Measurements from ENCODE around the gene ASB4.
"Not testable (repeated sequence)": the region's sequence is repeated elsewhere in the genome, so short reads cannot be mapped to it uniquely, and the experiment has no call there.

Gene ASB4

DNA sequence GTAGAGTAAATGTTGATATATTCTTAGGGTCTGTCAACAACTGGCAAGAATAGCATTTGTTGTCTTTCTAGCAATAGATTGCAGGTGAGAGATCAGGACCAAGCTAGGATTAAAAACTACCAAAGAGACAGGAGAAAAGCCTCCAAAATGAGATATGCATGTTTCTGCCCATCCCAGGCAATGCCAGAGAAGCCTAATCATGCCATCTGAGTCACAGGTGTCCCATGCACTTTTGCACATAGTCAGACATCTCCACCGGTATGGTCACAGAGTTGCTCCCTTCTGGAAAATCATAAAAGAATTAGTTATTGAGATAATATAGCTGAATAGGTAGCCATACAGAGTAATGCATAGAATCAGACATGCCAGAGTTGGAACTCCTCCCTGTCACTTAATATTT lies 59.9 kb downstream of the ASB4 start:
- H3K9ac ChIP-seq (ENCODE audit: low read depth, low read length): no peak overlapping the region

DNA sequence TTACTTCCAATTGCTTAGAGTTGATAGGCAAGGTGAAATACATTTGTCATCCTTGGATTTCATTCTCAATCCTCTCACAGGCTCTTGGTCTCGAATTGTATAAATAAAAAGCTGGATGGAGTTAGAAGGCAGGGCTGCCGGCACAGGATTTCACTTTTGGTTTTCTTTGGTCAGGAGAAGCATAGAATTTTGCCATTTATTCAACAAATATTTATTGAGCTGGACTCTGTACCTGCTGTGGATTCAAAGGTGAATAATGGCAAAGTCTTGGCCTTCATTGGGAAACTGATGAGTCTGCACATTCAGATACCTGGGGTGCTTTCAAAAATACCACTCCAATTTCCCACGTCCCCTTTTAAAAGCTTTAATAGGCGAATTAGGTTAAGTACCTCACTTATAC lies 60.9 kb downstream of the ASB4 start:
- Histone ChIP-seq H3K36me3 (ENCODE audit: insufficient read depth, low read length) (no peaks in the 10 kb centered on the region), H3K4me1 (ENCODE audit: insufficient read depth, low read length) (no peaks in the 10 kb centered on the region; the same call in 1 of the 2 replicates), H3K9me3 (ENCODE audit: control insufficient read depth, insufficient read depth, low read length) (no peaks in the 10 kb centered on the region), H3K9ac (ENCODE audit: low read depth, low read length) (no peak overlapping the region)

More for the DNA sequence above, 59.9 kb downstream of the ASB4 start:
- Histone ChIP-seq H3K36me3 (ENCODE audit: insufficient read depth, low read length) (no peaks in the 10 kb centered on the region), H3K4me1 (ENCODE audit: insufficient read depth, low read length) (no peaks in the 10 kb centered on the region; the same call in 1 of the 2 replicates), H3K9me3 (ENCODE audit: control insufficient read depth, insufficient read depth, low read length) (no peaks in the 10 kb centered on the region)

DNA sequence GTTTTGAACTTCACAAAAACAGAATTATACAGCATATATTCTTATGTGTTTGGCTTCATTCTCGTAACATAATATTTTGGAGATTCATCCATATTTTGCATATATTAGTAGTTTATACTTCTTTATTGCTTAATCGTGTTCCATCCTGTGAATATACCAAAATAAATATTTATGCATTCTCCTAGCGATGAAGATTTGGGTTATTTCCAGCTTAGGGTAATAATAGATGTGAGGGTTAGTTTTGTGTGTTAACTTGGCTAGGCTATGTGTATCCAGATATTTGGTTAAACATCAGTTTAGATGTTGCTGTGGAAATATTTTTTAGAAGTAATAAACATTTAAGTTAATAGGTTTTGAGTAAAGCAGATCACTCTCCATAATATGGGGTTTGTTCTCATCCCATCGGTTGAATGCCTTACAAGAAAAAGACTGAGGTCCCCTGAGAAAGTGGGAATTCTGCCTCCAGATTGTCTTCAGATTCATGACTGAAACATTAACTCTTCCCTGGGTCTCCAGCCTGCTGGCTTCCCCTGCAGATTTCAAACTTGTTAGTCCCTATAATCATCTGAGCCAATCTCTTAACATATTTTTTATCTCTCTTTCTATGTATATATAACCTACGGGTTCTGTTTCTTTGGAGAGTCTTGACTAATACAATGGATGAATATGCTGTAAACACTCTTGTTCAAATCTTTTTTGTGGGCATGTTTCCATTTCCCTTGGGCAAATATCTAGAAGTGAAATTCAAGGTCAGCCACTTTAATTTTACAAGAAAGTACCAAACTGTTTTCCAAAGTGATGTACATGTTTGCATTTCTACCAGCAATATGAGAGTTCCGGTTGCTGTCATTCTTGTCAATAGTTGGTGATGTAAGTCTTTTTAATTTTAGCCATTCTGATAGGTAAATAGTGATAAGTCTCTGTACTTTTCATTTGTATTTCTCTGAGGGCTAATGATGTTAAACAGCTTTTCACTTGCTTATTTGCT lies 61.9 kb downstream of the ASB4 start:
- Histone ChIP-seq H3K9me3 (ENCODE audit: control insufficient read depth, insufficient read depth, low read length) (no peaks in the 10 kb centered on the region), H3K36me3 (ENCODE audit: insufficient read depth, low read length) (no peaks in the 10 kb centered on the region), H3K4me1 (ENCODE audit: insufficient read depth, low read length) (no peaks in the 10 kb centered on the region; the same call in 1 of the 2 replicates), H3K9ac (ENCODE audit: low read depth, low read length) (no peak overlapping the region)

DNA sequence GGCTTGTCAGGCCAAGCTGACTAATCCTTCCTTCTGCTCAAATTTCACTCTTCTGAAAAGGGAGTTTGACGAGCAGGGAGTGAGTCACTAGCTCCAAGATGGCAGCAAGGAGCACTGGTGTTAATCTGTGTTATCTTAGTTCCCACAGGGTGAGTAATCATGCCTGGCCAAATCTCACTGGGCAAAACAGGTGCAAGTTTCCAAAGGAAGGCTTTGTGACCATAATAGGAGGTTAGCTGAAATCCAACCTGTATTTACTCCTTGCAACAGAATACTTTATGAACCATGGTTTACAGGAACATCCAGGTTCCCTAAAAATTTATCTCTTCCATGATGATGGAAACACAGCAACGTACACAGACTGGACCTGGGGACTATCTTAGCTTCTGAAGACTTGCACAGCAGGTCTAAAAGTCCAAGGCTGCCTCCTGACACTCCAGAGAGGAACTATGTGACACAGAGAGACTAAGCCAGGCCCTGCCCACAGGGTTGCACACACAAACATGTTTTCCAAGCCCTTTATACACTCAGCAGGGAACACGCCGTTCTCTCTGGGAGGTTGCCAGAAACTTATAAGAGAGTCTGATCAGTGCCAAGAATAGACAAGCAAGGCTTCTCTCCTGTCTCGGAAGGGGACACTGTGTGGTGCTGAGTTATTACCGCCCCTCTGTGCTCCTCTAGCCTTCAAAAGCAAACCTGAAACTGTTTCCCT lies 64.2 kb downstream of the ASB4 start:
- no peaks in the 10 kb centered on the region; the same call in 1 of the 2 replicates for H3K4me1 ChIP-seq (ENCODE audit: insufficient read depth, low read length)
- H3K9me3 ChIP-seq (ENCODE audit: control insufficient read depth, insufficient read depth, low read length): no peaks in the 10 kb centered on the region
- no peaks in the 10 kb centered on the region for H3K36me3 ChIP-seq (ENCODE audit: insufficient read depth, low read length)
- H3K9ac ChIP-seq (ENCODE audit: low read depth, low read length): no peak overlapping the region

DNA sequence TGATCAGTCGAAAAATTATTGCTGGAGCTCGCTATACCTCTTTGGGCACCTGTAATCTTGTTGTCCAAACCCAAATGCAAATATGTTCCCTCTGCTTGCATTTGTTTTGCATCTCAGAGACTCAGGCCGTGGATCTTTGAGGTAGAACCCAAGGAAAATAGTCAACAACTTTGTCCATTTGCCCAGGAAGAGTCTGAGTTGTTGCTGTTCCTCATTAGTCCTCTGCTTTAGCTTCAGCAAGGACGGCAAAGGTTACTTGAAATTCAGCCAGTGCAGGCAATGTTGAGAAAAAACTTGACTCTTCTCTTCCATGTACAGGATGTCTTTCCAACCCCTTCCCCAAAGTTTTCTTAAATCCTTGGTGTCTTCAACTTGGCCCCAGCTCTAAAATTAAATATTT lies 64.8 kb downstream of the ASB4 start:
- Histone ChIP-seq H3K36me3 (ENCODE audit: insufficient read depth, low read length) (no peaks in the 10 kb centered on the region), H3K9me3 (ENCODE audit: control insufficient read depth, insufficient read depth, low read length) (no peaks in the 10 kb centered on the region), H3K4me1 (ENCODE audit: insufficient read depth, low read length) (no peaks in the 10 kb centered on the region; the same call in 1 of the 2 replicates), H3K9ac (ENCODE audit: low read depth, low read length) (no peak overlapping the region)

DNA sequence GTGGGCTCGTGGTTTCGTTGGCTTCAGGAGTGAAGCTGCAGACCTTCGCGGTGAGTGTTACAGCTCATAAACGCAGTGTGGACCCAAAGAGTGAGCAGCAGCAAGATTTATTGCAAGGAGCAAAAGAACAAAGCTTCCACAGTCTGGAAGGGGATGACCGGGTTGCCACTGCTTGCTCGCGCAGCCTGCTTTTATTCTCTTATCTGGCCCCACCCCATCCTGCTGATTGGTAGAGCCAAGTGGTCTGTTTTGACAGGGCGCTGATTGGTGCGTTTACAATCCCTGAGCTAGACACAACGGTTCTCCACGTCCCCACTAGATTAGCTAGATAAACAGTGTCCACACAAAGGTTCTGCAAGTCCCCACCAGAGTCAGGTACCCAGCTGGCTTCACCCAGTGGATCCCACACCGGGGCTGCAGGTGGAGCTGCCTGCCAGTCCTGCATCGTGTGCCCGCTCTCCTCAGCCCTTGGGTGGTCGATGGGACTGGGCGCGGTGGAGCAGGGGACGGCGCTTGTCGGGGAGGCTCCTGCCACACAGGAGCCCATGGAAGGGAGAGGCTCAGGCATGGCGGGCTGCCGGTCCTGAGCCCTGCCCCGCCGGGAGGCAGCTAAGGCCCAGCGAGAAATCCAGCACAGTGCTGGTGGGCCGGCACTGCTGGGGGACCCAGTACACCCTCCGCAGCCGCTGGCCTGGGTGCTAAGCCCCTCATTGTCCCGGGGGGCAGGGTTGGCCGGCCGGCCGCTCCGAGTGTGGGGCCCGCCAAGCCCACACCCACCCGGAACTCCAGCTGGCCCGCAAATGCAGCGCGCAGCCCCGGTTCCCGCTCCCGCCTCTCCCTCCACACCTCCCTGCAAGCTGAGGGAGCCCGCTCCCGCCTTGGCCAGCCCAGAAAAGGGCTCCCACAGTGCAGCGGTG lies 66.5 kb downstream of the ASB4 start:
- H3K9ac ChIP-seq (ENCODE audit: low read depth, low read length); H3K36me3 ChIP-seq (ENCODE audit: insufficient read depth, low read length); H3K4me1 ChIP-seq (ENCODE audit: insufficient read depth, low read length); H3K9me3 ChIP-seq (ENCODE audit: control insufficient read depth, insufficient read depth, low read length): not testable (repeated sequence)

DNA sequence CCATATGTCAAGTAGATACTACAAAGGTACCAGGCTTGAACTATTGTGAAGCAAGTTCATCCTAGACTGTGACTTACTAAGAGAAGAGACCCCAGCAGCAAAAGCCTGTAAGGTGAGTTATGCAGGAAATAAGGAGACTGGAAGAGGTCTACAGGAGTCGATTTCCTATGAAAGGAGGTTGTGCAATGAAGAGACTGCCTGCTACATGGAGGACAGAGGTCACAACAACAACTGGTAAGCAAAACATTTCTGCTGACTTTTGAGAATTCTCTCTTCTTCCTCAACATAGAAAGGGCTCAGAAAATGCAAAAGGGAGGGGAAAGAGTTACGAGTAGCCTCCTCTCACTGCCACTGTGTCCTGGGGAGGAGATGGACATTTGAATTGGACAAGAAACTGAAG lies 68.2 kb downstream of the ASB4 start:
- Histone ChIP-seq H3K9me3 (ENCODE audit: control insufficient read depth, insufficient read depth, low read length) (no peaks in the 10 kb centered on the region), H3K9ac (ENCODE audit: low read depth, low read length) (no peak overlapping the region), H3K4me1 (ENCODE audit: insufficient read depth, low read length) (no peaks in the 10 kb centered on the region; the same call in 1 of the 2 replicates), H3K36me3 (ENCODE audit: insufficient read depth, low read length) (no peaks in the 10 kb centered on the region)

DNA sequence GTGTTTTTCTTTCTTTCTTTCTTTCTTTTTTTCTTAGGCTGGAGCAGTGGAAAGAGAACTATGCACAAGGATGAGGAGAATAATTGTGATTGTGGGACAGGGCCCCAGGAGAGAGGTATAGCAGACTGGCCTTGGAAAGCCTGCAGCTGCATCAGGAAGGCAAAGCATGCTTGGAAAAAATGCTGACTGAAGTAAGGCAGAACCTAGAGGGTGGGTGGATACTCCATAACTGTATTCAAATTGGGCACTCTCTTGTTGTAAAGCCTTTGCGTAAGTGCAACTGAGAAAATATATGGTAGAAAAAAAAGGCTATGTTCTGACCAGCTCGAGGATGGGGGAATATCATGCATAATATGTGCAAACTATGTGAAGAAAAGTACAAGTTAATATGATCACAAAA lies 71.0 kb downstream of the ASB4 start:
- H3K9me3 ChIP-seq (ENCODE audit: control insufficient read depth, insufficient read depth, low read length): no peaks in the 10 kb centered on the region
- H3K36me3 ChIP-seq (ENCODE audit: insufficient read depth, low read length): no peaks in the 10 kb centered on the region
- no peak overlapping the region for H3K9ac ChIP-seq (ENCODE audit: low read depth, low read length)
- no peaks in the 10 kb centered on the region for H3K4me1 ChIP-seq (ENCODE audit: insufficient read depth, low read length)

DNA sequence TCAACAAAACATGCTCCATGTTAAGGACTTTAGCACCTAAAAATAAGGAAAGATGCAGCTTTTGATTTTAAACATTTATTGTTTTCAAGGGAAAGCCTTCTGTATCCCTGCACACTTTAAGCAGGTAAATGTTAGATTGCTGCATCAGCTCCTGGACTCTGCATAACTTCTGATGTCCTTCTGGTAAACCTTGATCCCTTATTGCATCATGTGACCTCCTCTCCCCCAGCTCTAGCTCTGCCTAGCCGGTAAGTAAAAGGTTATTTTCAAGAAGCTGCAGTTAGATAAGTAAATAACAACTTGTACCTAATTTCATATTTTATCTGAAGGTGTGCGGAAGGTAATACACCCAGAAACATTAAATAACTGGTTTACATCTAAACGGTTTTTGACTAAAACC lies 73.1 kb downstream of the ASB4 start:
- Histone ChIP-seq H3K36me3 (ENCODE audit: insufficient read depth, low read length) (no peaks in the 10 kb centered on the region), H3K9ac (ENCODE audit: low read depth, low read length) (no peak overlapping the region), H3K9me3 (ENCODE audit: control insufficient read depth, insufficient read depth, low read length) (no peaks in the 10 kb centered on the region), H3K4me1 (ENCODE audit: insufficient read depth, low read length) (no peaks in the 10 kb centered on the region)

DNA sequence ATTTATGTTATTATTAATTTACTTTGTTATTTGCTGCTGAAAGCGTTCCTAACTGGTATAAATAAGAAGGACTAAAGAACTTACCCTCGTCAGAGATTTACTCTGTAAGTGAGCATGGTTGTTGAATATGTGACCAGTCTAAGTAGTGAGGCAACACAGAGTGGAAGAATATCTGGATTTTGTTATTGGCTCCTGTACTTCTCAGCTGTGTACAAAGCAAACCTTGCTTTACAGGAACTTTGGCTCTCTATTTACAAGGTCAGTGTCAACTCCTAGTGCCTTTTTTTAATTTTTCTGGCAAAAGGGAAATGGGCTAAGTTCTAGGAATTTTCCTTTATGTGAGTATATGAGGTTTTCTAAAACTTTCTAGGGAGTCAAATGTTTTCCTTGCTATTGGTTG lies 74.9 kb downstream of the ASB4 start:
- no peaks in the 10 kb centered on the region for H3K4me1 ChIP-seq (ENCODE audit: insufficient read depth, low read length)
- no peaks in the 10 kb centered on the region for H3K9me3 ChIP-seq (ENCODE audit: control insufficient read depth, insufficient read depth, low read length)
- no peaks in the 10 kb centered on the region for H3K36me3 ChIP-seq (ENCODE audit: insufficient read depth, low read length)

DNA sequence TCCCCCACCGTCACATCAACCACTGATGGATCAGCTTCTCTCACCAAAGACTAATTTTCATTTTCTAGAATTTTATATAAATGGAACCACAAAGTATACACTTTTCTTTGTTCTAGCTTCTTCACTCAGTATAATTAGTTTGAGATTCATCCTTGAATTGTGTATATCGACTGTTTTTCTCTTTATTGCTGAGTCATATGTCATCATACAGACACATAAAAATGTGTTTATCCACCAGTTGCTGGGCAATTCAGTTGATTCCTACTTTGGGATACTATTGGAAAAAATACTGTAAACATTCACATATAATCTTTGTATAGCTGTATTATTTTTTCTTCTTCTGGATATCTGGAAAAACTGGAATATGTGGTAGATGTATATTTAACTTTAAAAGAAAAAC lies 84.0 kb downstream of the ASB4 start:
- Histone ChIP-seq H3K36me3 (ENCODE audit: insufficient read depth, low read length) (no peaks in the 10 kb centered on the region), H3K9me3 (ENCODE audit: control insufficient read depth, insufficient read depth, low read length) (no peaks in the 10 kb centered on the region), H3K9ac (ENCODE audit: low read depth, low read length) (no peak overlapping the region), H3K4me1 (ENCODE audit: insufficient read depth, low read length) (no peaks in the 10 kb centered on the region)

More for the DNA sequence above, 74.9 kb downstream of the ASB4 start:
- H3K9ac ChIP-seq (ENCODE audit: low read depth, low read length): no peak overlapping the region

DNA sequence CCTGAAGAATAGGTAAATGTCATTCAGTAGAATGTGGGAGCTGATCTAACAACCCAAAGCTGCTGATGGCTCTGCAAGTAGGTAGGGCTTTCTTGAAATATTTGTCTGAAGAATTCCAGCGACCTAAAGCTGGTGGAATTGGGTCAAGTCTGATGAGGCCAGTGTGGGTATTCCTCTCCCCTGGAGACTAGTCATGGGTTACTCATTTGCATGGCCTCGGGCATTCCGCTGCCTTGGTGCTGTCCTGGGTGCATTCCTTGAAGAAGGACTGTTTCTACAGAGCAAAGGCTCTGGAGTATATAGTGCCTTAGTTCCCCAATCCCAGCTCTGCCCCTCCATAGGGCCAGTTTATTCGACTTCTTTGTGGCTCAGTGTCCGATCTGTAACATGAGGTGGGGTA lies 91.4 kb downstream of the ASB4 start:
- H3K36me3 ChIP-seq (ENCODE audit: insufficient read depth, low read length): no peaks in the 10 kb centered on the region
- peaks cover 2% of the 10 kb centered on the region; the same call in 1 of the 2 replicates for H3K4me1 ChIP-seq (ENCODE audit: insufficient read depth, low read length)

DNA sequence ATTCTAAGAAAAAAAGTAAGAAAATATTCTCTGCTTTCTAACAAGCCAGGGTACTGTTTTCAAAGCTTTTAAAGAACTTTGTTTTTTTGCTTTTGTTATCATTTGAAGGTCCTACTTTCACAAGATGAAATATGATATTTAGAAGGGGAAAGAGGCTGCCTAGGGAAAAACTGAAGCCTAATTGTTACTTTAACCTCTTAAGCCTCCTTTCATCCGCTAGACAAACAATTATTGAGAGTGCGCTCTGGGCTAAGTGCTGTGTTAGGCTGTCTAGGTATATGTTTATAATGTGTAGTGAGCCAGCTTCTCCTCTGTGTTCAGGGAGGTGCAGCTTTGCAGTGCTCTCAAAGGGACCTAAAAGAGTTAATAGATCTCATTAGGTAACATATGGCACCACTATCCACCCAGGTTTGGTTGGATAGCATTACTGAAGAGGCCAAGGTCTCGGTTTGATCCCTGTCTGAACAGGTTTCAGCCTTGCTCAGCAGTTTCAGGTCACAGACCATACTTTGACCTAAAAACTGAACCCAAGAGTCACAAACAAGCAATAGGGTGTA lies 92.6 kb downstream of the ASB4 start:
- H3K4me1 ChIP-seq (ENCODE audit: insufficient read depth, low read length): peaks cover 2% of the 10 kb centered on the region; the same call in 1 of the 2 replicates
- no peaks in the 10 kb centered on the region; the same call in 1 of the 2 replicates for H3K9me3 ChIP-seq (ENCODE audit: control insufficient read depth, insufficient read depth, low read length)
- no peak overlapping the region for H3K9ac ChIP-seq (ENCODE audit: low read depth, low read length)
- no peaks in the 10 kb centered on the region for H3K36me3 ChIP-seq (ENCODE audit: insufficient read depth, low read length)

More for the DNA sequence above, 91.4 kb downstream of the ASB4 start:
- no peak overlapping the region for H3K9ac ChIP-seq (ENCODE audit: low read depth, low read length)
- no peaks in the 10 kb centered on the region; the same call in 1 of the 2 replicates for H3K9me3 ChIP-seq (ENCODE audit: control insufficient read depth, insufficient read depth, low read length)

All from ES-I3 (cell line).